Activated naive CD4-positive, alpha-beta T cell treated with anti-CD3 and anti-CD28 coated beads for 36 hours (primary cell): ENCODE results near the gene FAM118A. TPM values are rescaled to one million over a fixed set of nuclear protein-coding genes. Genes with fewer than 3 reads are reported as not detected.
"Not testable (repeated sequence)": the region's sequence is repeated elsewhere in the genome, so short reads cannot be mapped to it uniquely, and the experiment has no call there.

Source experiments
- CTCF ChIA-PET: fragments of 350-600 bp; sonication (Branson Sonifier 250); formaldehyde crosslinking; loops from one replicate; lab custom pipeline; 2021; ENCODE audit warnings: antibody characterized with exemption; lab: Charles Lee
- DNase-seq: peaks from one replicate; pipeline ENCODE4 v3.0.0-alpha.2; 2020
- H3K27ac Mint-ChIP-seq: one replicate; pipeline ENCODE4 v1.8.0; 2021; ENCODE audit warnings: mild to moderate bottlenecking, mixed read lengths
- H3K27me3 Mint-ChIP-seq: one replicate; pipeline ENCODE4 v1.8.0; 2021; ENCODE audit warnings: low read depth, mixed read lengths
- H3K36me3 Mint-ChIP-seq: one replicate; pipeline ENCODE4 v1.8.0; 2021; ENCODE audit warnings: low read depth, mixed read lengths
- H3K4me1 Mint-ChIP-seq: one replicate; pipeline ENCODE4 v1.8.0; 2021; ENCODE audit warnings: low read depth, mixed read lengths
- H3K4me3 Mint-ChIP-seq: one replicate; pipeline ENCODE4 v1.8.0; 2021; ENCODE audit warnings: mild to moderate bottlenecking, moderate library complexity, mixed read lengths
- H3K9me3 Mint-ChIP-seq: one replicate; pipeline ENCODE4 v1.8.0; 2021; ENCODE audit warnings: mixed read lengths
- intact Hi-C: fragments of 100-400 bp; cut with micrococcal nuclease; formaldehyde crosslinking; loops from one replicate; pipeline ENCODE4 v1.15.1; 2023
- total RNA-seq, 2 experiments: library from RNA; stranded (reverse); gene quantifications; one replicate each; pipeline ENCODE4 v1.2.3, GENCODE V29; 2021

The FAM118A gene
- total RNA-seq, 2 experiments from 2014 or later: 62.2 to 66.9 TPM

- Mint-ChIP-seq H3K27ac (no peak overlapping the region), H3K4me3 (no peak overlapping the region), H3K36me3 (peaks cover 43% of the 10 kb centered on the region), H3K27me3 (no peaks in the 10 kb centered on the region), H3K9me3 (no peaks in the 10 kb centered on the region), H3K4me1 (peaks cover 31% of the 10 kb centered on the region)
- no peak for DNase-seq
- CTCF ChIA-PET: no interaction called here
- intact Hi-C loops: no loop called here
Observed at GRCh38 chr22:45338795-45339194, 29.1 kb downstream of the FAM118A start.

GRCh38 chr22:45340323-45340722 is 30.6 kb downstream of the FAM118A start:
- Mint-ChIP-seq H3K9me3 (no peaks in the 10 kb centered on the region), H3K27ac (no peak overlapping the region), H3K4me3 (no peak overlapping the region), H3K27me3 (no peaks in the 10 kb centered on the region), H3K36me3 (peaks cover 35% of the 10 kb centered on the region), H3K4me1 (peaks cover 34% of the 10 kb centered on the region)
- CTCF ChIA-PET: interaction anchor here (0.6 kb wide), 1 partner anchor 232 kb away, joined by 3 read pairs; no protein-coding TSS in a partner anchor
- DNase-seq: no peak
- intact Hi-C loops: no loop called here

GRCh38 chr22:45341498-45341897 is 31.8 kb downstream of the FAM118A start:
- H3K36me3 Mint-ChIP-seq: peaks cover 31% of the 10 kb centered on the region
- H3K27ac Mint-ChIP-seq: peak overlapping the region; percentile 69
- no peaks in the 10 kb centered on the region for H3K27me3 Mint-ChIP-seq
- no peak overlapping the region for H3K4me3 Mint-ChIP-seq
- H3K4me1 Mint-ChIP-seq: peaks cover 28% of the 10 kb centered on the region
- DNase-seq: peak; percentile 79
- CTCF ChIA-PET: interaction anchor here (0.6 to 0.7 kb wide), 2 partner anchors 22 to 39 kb away, joined by 4 read pairs; no protein-coding TSS in a partner anchor
- no peaks in the 10 kb centered on the region for H3K9me3 Mint-ChIP-seq
- intact Hi-C loops: loop anchor here (1.0 kb wide), 1 partner anchor 23 kb away; no protein-coding TSS in a partner anchor

GRCh38 chr22:45343143-45343542 is 33.4 kb downstream of the FAM118A start:
- no peak overlapping the region for H3K27ac Mint-ChIP-seq
- intact Hi-C loops: no loop called here
- no peak overlapping the region for H3K4me3 Mint-ChIP-seq
- H3K9me3 Mint-ChIP-seq: no peaks in the 10 kb centered on the region
- H3K36me3 Mint-ChIP-seq: peaks cover 24% of the 10 kb centered on the region
- DNase-seq: no peak
- CTCF ChIA-PET: no interaction called here
- peaks cover 22% of the 10 kb centered on the region for H3K4me1 Mint-ChIP-seq
- H3K27me3 Mint-ChIP-seq: no peaks in the 10 kb centered on the region

- Mint-ChIP-seq H3K27ac (no peak overlapping the region), H3K27me3 (no peaks in the 10 kb centered on the region), H3K36me3 (peaks cover 24% of the 10 kb centered on the region), H3K4me1 (peaks cover 22% of the 10 kb centered on the region), H3K4me3 (no peak overlapping the region), H3K9me3 (no peaks in the 10 kb centered on the region)
- CTCF ChIA-PET: no interaction called here
- DNase-seq: no peak
- intact Hi-C loops: no loop called here
Observed at GRCh38 chr22:45344334-45344733, 34.6 kb downstream of the FAM118A start.

- Mint-ChIP-seq H3K4me3 (no peak overlapping the region), H3K4me1 (peaks cover 14% of the 10 kb centered on the region), H3K27me3 (no peaks in the 10 kb centered on the region), H3K36me3 (peaks cover 4% of the 10 kb centered on the region), H3K27ac (no peak overlapping the region), H3K9me3 (no peaks in the 10 kb centered on the region)
- no peak for DNase-seq
- intact Hi-C loops: no loop called here
- CTCF ChIA-PET: no interaction called here
Observed at GRCh38 chr22:45349916-45350315, 40.2 kb downstream of the FAM118A start.

- no peak for DNase-seq
- no peak overlapping the region for H3K27ac Mint-ChIP-seq
- H3K36me3 Mint-ChIP-seq: no peaks in the 10 kb centered on the region
- no peaks in the 10 kb centered on the region for H3K9me3 Mint-ChIP-seq
- intact Hi-C loops: no loop called here
- no peaks in the 10 kb centered on the region for H3K27me3 Mint-ChIP-seq
- CTCF ChIA-PET: interaction anchor here (1.1 kb wide), 1 partner anchor 41 kb away, joined by 3 read pairs; no protein-coding TSS in a partner anchor
- H3K4me3 Mint-ChIP-seq: no peak overlapping the region
- H3K4me1 Mint-ChIP-seq: peaks cover 18% of the 10 kb centered on the region
Observed at GRCh38 chr22:45351956-45352355, 42.2 kb downstream of the FAM118A start.

GRCh38 chr22:45352757-45353156 is 43.0 kb downstream of the FAM118A start:
- CTCF ChIA-PET: interaction anchor here (1.1 kb wide), 1 partner anchor 40 kb away, joined by 3 read pairs; no protein-coding TSS in a partner anchor
- H3K36me3 Mint-ChIP-seq, H3K4me3 Mint-ChIP-seq, H3K27ac Mint-ChIP-seq, intact Hi-C loops, H3K27me3 Mint-ChIP-seq, H3K9me3 Mint-ChIP-seq, DNase-seq: not testable (repeated sequence)
- H3K4me1 Mint-ChIP-seq: peaks cover 20% of the 10 kb centered on the region

GRCh38 chr22:45353786-45354185 is 44.1 kb downstream of the FAM118A start:
- intact Hi-C loops: no loop called here
- Mint-ChIP-seq H3K27ac (no peak overlapping the region), H3K4me3 (no peak overlapping the region), H3K36me3 (no peaks in the 10 kb centered on the region), H3K9me3 (no peaks in the 10 kb centered on the region), H3K27me3 (no peaks in the 10 kb centered on the region), H3K4me1 (peaks cover 20% of the 10 kb centered on the region)
- no peak for DNase-seq
- CTCF ChIA-PET: interaction anchor here (1.1 kb wide), 1 partner anchor 624 kb away, joined by 3 read pairs; no protein-coding TSS in a partner anchor

- H3K4me1 Mint-ChIP-seq: peaks cover 20% of the 10 kb centered on the region
- CTCF ChIA-PET: no interaction called here
- H3K36me3 Mint-ChIP-seq: no peaks in the 10 kb centered on the region
- intact Hi-C loops: no loop called here
- H3K27ac Mint-ChIP-seq: no peak overlapping the region
- no peak overlapping the region for H3K4me3 Mint-ChIP-seq
- H3K9me3 Mint-ChIP-seq: no peaks in the 10 kb centered on the region
- no peak for DNase-seq
- no peaks in the 10 kb centered on the region for H3K27me3 Mint-ChIP-seq
Observed at GRCh38 chr22:45357490-45357889, 47.8 kb downstream of the FAM118A start.

- CTCF ChIA-PET: no interaction called here
- intact Hi-C loops: no loop called here
- Mint-ChIP-seq H3K4me3 (no peak overlapping the region), H3K27me3 (no peaks in the 10 kb centered on the region), H3K9me3 (no peaks in the 10 kb centered on the region), H3K27ac (no peak overlapping the region), H3K4me1 (peaks cover 15% of the 10 kb centered on the region), H3K36me3 (no peaks in the 10 kb centered on the region)
- DNase-seq: no peak
Observed at GRCh38 chr22:45358127-45358526, 48.4 kb downstream of the FAM118A start.

GRCh38 chr22:45359627-45360026 is 49.9 kb downstream of the FAM118A start:
- Mint-ChIP-seq H3K9me3 (no peaks in the 10 kb centered on the region), H3K4me1 (peaks cover 7% of the 10 kb centered on the region), H3K27ac (no peak overlapping the region), H3K27me3 (no peaks in the 10 kb centered on the region), H3K4me3 (no peak overlapping the region), H3K36me3 (no peaks in the 10 kb centered on the region)
- CTCF ChIA-PET: no interaction called here
- intact Hi-C loops: no loop called here
- no peak for DNase-seq

- H3K4me1 Mint-ChIP-seq: no peaks in the 10 kb centered on the region
- peaks cover 4% of the 10 kb centered on the region for H3K9me3 Mint-ChIP-seq
- H3K36me3 Mint-ChIP-seq: peaks cover 3% of the 10 kb centered on the region
- DNase-seq: no peak
- CTCF ChIA-PET: no interaction called here
- intact Hi-C loops: no loop called here
- H3K27ac Mint-ChIP-seq: no peak overlapping the region
- H3K27me3 Mint-ChIP-seq: peaks cover 2% of the 10 kb centered on the region
- H3K4me3 Mint-ChIP-seq: no peak overlapping the region
Observed at GRCh38 chr22:45366713-45367112, 57.0 kb downstream of the FAM118A start.
